Measurements from ENCODE around the gene ANKH. TPM values are rescaled to one million over a fixed set of nuclear protein-coding genes. Genes with fewer than 3 reads are reported as not detected.

ANKH gene
- total and polyA plus RNA-seq, 10 of the 15 experiments (the other 5 are each of a cell fraction or from before 2014, with no cell fraction given), result 2.1 to 43.9 (median 14.4) TPM

GRCh38 chr5:14702238-14702839, 169.2 kb downstream of the ANKH start:
- H3K4me3 ChIP-seq, result no peak overlapping the region
- WGBS (ENCODE audit: insufficient coverage, insufficient replicate concordance, low lambda C conversion rate, missing lambda C conversion rate), result 94% methylated on average over 11 of the region's 11 CpGs
- DNase-seq (ENCODE audit: low read depth, low spot score) (no peak), FAIRE-seq (no peak), ATAC-seq (no peak)
- ChIA-PET POLR2A (interaction anchor here (0.5 kb wide), 1 partner anchor 314 kb away, joined by 5 read pairs; no protein-coding TSS in a partner anchor), SMC1A (ENCODE audit: uncharacterized antibody, unreplicated experiment) (interaction anchor here (0.7 to 1.2 kb wide), 4 partner anchors 13 to 313 kb away, joined by 3 to 4 read pairs (median 3); no protein-coding TSS in a partner anchor), RAD21 (ENCODE audit: unreplicated experiment) (no interaction called here), CTCF (interaction anchor here (0.5 to 1.8 kb wide), 4 partner anchors 17 to 1048 kb away, joined by 3 to 6 read pairs (median 4); no protein-coding TSS in a partner anchor)
- H3K79me2 ChIP-seq (ENCODE audit: control insufficient read depth, insufficient read depth, low read length), result no peaks in the 10 kb centered on the region; the same call in 1 of the 2 replicates
- no peak overlapping the region for H2AFZ ChIP-seq (ENCODE audit: control insufficient read depth, low read depth, low read length)
- no peaks in the 10 kb centered on the region; the same call in 1 of the 2 replicates for H4K20me1 ChIP-seq (ENCODE audit: control insufficient read depth, insufficient read depth)
- H3K27ac ChIP-seq (ENCODE audit: control insufficient read depth, insufficient read depth), result no peak overlapping the region
- no peak overlapping the region for H3K9ac ChIP-seq (ENCODE audit: control insufficient read depth, insufficient read depth, low read length)
- peaks cover 24 to 47% of the 10 kb centered on the region in 2 experiments for H3K36me3 ChIP-seq (ENCODE audit: control insufficient read depth in 2 of 2, insufficient read depth in 2 of 2, low read length in 1 of 2)
- in situ Hi-C loops (cut with MboI), result loop anchor here (25.0 kb wide), 1 partner anchor 1760 kb away; the partner anchor contains the start of gene ZNF622
- no peak for TF ChIP-seq IKZF1 (conservative IDR thresholded peaks at IDR 0.05)
- TF ChIP-seq ATF2 (IDR thresholded peaks at IDR 0.05; ENCODE audit: low read length), result 0 out of 2 replicates have a peak, but pooled peaks have one; percentile 11
- no peak for TF ChIP-seq BCLAF1 (IDR thresholded peaks at IDR 0.05)
- no peaks in the 10 kb centered on the region for H3K27me3 ChIP-seq (replicated peaks in 1 of 2; ENCODE audit: control insufficient read depth in 2 of 2, insufficient read depth in 2 of 2, low read length in 1 of 2)
- BruUV-seq (replicated peaks), result no TSS peak
- intact Hi-C loops (cut with micrococcal nuclease; ENCODE audit: unreplicated experiment), result no loop called here
- no peaks in the 10 kb centered on the region for H3K9me3 ChIP-seq (replicated peaks; ENCODE audit: control insufficient read depth, insufficient read depth, low read length)
- no peak overlapping the region for H3K4me2 ChIP-seq (ENCODE audit: control insufficient read depth, insufficient read depth)
- no peaks in the 10 kb centered on the region for H3K4me1 ChIP-seq (ENCODE audit: control insufficient read depth, insufficient read depth, low read length)

All from GM12878 (cell line).